Fibroblast of skin of back (primary cell): ENCODE data around the gene ADAM29.
"Not testable (repeated sequence)": the region's sequence is repeated elsewhere in the genome, so short reads cannot be mapped to it uniquely, and the experiment has no call there.

Experiments
- DNase-seq: peaks from one replicate; pipeline ENCODE4 v3.0.0-alpha.2; 2013

The ADAM29 gene

GRCh38 chr4:174972911-174973310, 54.8 kb downstream of the ADAM29 start:
- no peak for DNase-seq

DNA sequence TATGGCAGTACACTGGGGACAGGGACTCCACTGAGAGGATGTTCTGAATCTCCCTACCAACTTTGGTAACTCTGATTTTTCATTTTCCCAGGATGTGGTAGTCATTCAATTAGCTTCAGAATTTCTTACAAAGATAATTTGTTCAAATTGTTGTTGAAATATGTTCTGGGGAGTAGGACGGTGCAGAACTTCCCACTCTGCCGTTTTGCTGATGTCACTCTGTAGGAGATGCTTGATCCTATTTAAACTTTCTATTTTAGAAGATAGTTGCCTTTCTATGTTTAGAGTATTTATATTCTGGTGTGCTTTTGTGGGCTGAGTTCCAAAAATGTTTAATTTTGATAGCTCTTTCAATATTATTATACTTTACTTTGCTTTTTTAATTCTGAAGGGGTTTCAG, 55.2 kb downstream of the ADAM29 start:
- no peak for DNase-seq

DNA sequence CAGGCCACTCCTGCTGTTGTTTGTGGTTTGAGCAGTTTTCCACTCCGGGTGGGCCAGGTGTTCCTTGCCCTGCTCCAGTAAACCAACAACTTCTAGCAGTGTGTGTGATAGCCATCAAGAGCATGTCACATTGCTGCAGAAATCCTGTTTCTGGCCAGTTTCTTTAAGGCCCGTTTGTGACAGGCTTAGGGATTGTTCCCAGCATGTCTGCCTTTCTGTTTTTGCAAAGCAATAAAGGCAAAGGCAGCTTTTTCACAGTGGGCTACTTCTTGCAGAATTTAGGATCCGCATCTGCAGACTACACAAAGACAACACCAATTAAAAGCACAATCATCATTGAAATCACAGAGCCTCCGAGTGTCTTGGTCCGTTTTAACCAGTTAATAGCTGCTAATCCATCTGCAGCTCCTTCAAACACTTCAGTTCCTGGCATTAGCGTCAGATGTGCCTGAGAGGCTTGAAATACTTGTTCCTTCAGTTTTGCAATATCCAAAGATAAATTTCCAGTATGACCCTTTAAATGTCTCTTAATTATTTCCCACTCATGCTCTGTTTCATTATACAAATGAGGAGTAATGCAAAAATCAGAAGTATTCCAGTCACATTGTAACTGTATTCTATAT, 65.1 kb downstream of the ADAM29 start:
- DNase-seq = no peak

- not testable (repeated sequence) for DNase-seq
Observed at GRCh38 chr4:174983870-174984269, 65.7 kb downstream of the ADAM29 start.

DNA sequence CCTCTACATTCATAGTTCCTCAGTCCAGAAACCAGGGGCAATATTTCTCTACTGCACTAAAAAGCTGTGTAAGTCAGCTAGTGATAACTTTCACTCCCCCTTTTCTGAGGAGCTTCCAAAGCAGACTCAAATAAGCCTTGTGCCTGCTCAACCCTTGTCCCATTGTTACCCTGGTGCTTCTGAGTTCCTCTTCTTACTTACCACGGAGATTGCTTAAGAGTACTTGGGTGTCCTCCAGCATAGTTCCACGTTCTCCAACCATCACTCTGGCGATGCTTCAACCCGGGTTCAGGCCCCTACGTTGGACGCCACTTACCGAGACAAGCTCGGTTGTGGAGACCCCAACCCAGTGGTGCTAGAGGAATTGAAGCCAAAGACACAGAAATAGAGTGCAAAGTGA, 71.6 kb downstream of the ADAM29 start:
- no peak for DNase-seq

GRCh38 chr4:174993916-174994315, 75.8 kb downstream of the ADAM29 start:
- DNase-seq = no peak

- DNase-seq = no peak
Observed at GRCh38 chr4:174996079-174996478, 77.9 kb downstream of the ADAM29 start.

DNA sequence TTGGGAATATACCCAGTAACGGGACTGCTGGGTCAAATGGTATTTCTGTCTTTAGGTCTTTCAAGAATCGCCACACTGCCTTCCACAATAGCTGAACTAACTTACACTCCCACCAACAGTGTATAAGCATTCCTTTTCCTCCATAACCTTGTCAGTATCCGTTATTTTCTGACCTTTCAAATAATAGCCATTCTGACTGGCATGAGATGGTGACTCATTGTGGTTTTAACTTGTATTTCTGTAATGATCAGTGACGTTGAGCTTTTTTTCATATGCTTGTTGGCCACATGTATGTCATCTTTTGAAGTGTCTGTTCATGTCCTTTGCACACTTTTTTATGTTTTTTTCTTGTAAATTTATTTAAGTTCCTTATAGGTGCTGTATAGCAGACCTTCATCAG, 81.2 kb downstream of the ADAM29 start:
- peak; percentile 19 for DNase-seq

- DNase-seq = no peak
Observed at GRCh38 chr4:175017751-175018150, 99.6 kb downstream of the ADAM29 start.

GRCh38 chr4:175019447-175019846, 101.3 kb downstream of the ADAM29 start:
- DNase-seq = not testable (repeated sequence)
